ENCODE results near the gene CLDN25.
"Not testable (repeated sequence)": the region's sequence is repeated elsewhere in the genome, so short reads cannot be mapped to it uniquely, and the experiment has no call there.

Gene CLDN25

GRCh38 chr11:113779496-113779895 lies at the start of gene CLDN25:
Gene CLDN25 (plus strand): TSS chr11:113779796. CDS start chr11:113779796, 0 bp downstream.
- no peak for DNase-seq

GRCh38 chr11:113730887-113731726 lies 48.5 kb upstream of the CLDN25 start:
- DNase-seq: no peak

DNA sequence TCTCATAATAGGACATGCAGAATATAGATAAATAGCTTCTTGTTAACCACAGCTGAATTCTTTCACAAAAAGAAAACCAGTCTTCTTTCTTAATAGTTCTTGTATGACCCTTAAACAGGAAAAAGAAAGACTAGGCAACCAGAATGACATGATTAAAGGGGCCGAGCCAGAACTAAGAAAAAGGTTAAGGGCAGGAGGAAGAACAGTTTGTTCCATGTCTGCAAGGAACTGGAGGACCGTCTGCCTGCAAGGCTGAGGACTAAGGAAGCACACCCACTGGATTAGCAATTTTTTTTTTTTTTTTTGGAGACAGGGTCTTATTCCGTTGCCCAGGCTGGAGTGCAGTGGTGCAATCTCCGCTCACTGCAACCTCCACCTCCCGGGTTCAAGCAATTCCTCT lies 47.5 kb upstream of the CLDN25 start:
- DNase-seq: no peak

DNA sequence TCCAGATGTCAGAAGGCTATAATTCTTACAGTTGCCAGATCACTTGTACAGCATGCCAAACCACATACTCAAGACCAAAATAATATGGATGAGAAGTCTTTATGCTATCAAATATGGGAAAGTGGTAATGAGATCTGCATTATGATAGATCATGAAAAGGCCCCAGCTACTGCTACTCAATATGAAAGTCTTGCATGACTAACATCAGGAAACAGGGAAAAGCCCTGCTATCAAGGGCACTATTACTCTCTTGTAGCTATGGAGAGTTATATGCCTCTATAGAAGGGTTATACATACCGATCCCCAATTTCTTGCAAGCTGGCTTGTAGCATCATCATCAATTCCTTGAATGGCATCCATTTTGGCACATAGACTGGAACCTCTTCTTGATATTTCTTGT lies 43.3 kb upstream of the CLDN25 start:
- no peak for DNase-seq

DNA sequence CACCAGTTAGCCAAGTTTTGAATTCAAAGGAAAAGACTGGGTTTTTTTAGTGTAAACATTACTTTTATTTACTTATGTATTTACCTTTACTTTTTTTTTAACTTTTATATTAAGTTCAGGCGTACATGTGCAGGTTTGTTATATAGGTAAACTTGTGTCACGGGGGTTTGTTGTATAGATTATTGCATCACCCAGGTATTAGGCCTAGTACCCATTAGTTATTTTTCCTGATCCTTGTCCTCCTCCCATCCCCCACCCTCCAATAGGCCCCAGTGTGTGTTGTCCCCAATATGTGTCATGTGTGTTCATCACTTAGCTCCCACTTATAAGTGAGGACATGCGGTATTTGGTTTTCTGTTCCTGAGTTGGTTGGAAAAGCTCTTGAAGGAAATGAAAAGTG lies 26.7 kb upstream of the CLDN25 start:
- no peak for DNase-seq

GRCh38 chr11:113760241-113760640 lies 19.4 kb upstream of the CLDN25 start:
- DNase-seq: no peak

DNA sequence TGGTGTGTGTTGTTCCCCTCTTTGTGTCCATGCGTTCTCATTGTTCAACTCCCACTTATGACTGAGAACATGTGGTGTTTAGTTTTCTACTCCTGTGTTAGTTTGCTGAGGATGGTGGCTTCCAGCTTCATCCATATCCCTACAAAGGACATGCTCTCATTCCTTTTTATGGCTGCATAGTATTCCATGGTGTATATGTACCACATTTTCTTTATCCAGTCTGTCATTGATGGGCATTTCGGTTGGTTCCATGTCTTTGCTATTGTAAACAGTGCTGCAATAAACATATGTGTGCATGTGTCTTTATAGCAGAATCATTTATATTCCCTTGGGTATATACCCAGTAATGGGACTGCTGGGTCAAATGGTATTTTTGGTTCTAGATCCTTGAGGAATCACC lies 16.6 kb upstream of the CLDN25 start:
- not testable (repeated sequence) for DNase-seq

DNA sequence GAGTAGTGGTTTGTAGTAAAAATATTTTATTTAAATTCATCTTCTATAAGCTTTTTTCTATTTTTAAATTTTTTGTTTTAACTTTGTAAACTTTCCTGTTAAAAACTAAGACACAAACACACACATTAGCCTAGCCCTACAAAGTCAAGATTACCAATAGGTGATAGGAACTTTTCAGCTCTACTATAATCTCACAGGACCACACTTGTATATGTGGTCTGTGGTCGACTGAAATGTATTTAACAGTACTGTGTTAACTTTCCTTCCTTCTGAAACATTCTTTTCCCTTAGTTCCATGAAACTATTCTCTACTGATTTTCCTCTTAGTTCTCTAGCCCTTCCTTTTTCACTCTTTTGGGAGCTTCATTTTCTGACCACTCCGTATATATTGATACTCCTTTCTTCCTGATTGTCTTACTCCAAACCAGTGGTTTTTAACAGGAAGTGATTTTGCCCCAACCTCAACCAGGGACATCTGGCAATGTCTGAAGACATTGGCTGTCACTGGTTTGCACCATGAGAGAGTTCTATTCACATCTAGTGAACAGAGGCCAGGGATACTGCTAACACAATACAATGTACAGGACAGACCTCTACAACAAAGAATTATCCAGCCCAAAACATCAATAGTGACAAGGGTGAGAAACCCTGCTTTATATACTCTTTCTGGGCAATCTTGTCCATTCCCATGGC lies 14.9 kb upstream of the CLDN25 start:
- DNase-seq: no peak

- DNase-seq: no peak
Measured at GRCh38 chr11:113771964-113772363, 7.6 kb upstream of the CLDN25 start.

GRCh38 chr11:113773092-113773415 lies 6.5 kb upstream of the CLDN25 start:
- DNase-seq: peak; percentile 3

DNA sequence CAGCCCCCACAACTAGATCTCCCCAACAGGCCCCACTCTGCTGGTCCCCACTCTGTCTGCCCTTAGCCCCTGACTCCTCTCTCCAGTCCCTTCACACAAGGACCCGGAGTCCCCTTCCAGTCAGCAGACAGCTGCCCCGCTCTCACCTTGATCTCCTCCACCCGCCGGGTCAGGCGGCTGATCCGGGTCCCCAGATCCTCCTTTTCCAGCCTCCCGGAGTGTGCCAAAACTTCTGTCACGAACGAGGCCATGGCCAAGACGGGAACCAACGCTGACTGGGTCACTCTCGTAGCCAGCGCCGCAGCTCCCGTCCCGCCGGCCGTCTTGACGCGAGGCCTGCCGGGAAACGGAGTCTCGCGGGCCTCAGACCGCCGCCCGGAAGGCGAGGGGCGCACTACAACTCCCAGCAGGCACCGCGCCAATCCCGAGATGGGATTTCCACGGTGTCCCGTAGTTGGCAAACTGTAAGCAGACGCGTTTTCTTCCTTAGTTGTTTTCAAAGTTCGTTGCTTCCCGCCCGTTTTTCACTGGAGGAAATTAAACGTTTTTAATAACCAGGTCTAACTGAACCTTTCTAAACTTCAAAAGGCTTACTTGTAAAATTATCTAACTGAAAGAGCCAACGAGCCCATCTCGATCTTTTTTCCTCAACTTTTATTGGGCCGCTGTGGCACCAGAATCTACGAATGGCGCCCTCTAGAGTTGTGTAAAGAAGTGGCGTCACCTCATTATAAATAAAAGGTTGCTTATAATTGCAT lies 6.0 kb upstream of the CLDN25 start, which contains the start of gene ZW10:
Gene ZW10, minus strand, starts transcription at position 277 of the 758 bp plus-strand sequence. Its CDS starts 26 bp downstream, at position 251.
- DNase-seq: peak; percentile 63

GRCh38 chr11:113774174-113774503 lies 5.5 kb upstream of the CLDN25 start:
- no peak for DNase-seq

DNA sequence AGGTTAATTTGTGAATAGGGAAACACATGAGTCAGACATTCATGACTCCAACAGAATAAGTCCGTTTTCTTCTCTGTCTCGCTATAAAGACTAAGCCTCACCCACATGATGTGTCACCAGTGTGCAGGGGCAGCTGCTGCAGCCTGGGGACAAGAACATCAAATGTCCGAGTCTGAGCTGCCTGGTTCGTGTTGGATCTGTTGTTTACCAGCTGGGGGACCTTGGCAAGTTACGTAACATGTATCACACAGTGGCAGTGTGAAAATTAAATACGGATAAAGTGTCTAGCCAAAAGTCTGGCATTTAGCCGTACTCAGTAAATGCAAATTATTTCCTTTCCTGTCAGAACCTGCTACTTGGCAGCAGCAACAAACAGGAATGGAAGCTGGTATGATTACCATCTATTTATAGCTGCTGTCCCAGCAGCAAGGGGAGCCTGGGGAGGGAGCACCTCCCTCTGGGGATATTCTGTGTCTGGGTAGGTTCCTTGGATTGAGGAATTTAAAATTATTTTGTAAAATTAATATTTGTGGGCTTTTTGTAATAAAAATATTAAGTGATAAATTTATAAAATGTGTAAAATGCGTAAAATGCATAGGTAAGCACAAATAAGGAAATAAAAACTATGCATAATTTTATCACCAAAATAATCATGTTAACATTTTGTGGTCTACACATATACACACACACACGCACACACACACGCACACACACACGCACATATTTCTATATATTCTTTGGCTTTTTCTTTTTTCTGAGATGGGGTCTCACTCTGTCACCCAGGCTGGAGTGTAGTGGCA lies 1.3 kb upstream of the CLDN25 start:
- no peak for DNase-seq

DNA sequence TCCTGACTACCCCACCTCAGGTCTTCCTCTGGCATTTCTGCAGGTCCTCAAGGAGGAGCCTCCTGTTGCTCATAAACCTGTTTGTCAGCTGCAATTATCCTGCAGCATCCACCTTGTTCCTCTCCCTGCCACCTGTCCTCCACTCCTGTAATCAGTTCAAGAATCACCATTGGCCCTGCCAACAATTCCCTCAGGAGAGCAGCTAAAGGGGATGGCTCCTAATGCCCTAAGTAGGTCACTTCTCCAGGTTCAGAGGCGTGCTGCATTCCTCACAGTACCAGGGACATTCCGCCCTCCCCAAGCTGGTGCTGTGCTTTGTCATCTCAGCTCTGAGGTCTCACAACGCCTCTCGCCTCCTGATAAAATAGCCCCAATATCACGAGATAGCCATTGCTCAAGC lies 2.1 kb downstream of the CLDN25 start:
- DNase-seq: no peak

GRCh38 chr11:113782134-113782533 lies 2.5 kb downstream of the CLDN25 start:
- DNase-seq: no peak

DNA sequence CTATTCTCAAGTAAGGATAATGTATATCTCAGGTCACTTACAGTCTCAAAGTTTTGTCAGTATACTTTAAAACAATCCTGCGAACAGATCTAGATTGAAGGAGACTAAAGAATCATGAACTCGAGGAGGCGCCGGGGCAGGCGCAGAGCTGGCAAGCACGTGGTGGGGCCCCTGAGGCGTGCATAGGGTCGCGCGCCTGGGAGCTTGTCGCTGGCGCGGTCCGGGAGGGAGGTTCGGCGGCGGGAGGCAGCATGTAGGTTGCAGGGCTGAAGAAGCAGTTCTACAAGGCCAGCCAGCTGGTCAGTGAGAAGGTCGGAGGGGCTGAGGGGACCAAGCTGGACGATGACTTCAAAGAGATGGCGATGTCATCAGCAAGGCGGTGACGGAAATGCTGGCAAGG lies 9.4 kb downstream of the CLDN25 start:
- DNase-seq: not testable (repeated sequence)

DNA sequence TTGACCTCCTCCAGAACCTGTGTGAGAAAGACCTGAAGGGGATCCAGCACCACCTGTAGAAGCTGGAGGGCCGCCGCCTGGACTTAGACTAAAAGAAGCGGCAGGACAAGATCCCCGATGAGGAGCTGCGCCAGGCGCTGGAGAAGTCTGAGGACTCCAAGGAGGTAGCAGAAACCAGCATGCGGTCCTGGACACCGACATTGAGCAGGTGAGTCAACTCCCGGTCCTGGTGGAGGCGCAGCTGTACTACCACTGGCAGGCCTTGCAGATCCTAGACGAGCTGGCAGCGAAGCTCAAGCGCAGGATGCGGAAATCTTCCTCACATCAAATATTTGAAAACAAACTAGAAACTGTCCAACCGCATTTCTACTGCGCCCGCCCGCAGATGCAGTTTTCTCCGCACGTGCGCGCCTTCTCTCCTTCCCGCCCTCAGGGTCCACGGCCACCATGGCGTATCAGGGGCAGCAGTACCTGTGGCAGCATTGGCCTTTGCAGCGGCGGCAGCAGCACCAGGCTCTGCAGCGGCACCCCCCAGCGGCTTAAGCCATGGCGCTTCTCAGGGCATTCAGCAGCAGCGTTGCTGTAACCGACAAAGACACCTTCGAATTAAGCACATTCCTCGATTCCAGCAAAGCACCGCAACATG lies 10.2 kb downstream of the CLDN25 start:
- DNase-seq: no peak

GRCh38 chr11:113796663-113797259 lies 17.2 kb downstream of the CLDN25 start:
- DNase-seq: peak; percentile 12

- DNase-seq: no peak
Measured at GRCh38 chr11:113802621-113803020, 23.0 kb downstream of the CLDN25 start.

GRCh38 chr11:113805640-113806039 lies 26.0 kb downstream of the CLDN25 start:
- DNase-seq: no peak

GRCh38 chr11:113806406-113806805 lies 26.8 kb downstream of the CLDN25 start:
- DNase-seq: no peak

GRCh38 chr11:113808931-113809330 lies 29.3 kb downstream of the CLDN25 start:
- DNase-seq: no peak
